ENCODE results near the gene RPL37.
"Not testable (repeated sequence)": the region's sequence is repeated elsewhere in the genome, so short reads cannot be mapped to it uniquely, and the experiment has no call there.

The RPL37 gene

GRCh38 chr5:40798012-40798800, 36.8 kb downstream of the RPL37 start, which contains the start of gene PRKAA1:
TSS of gene PRKAA1 (minus strand) at chr5:40798374. CDS start at chr5:40798189, 185 bp downstream.
- in situ Hi-C loops (cut with MboI; ENCODE audit: low sequenced_read_pairs): no loop called here

- in situ Hi-C loops (cut with MboI; ENCODE audit: low sequenced_read_pairs): no loop called here
These were observed 37.6 kb downstream of the RPL37 start for GRCh38 chr5:40797273-40798011.

- in situ Hi-C loops (cut with MboI; ENCODE audit: low sequenced_read_pairs): no loop called here
These were observed 38.5 kb downstream of the RPL37 start for GRCh38 chr5:40796487-40796889.

GRCh38 chr5:40794877-40795276, 40.1 kb downstream of the RPL37 start:
- in situ Hi-C loops (cut with MboI; ENCODE audit: low sequenced_read_pairs): not testable (repeated sequence)

- in situ Hi-C loops (cut with MboI; ENCODE audit: low sequenced_read_pairs): not testable (repeated sequence)
These were observed 40.7 kb downstream of the RPL37 start for GRCh38 chr5:40794340-40794739.

GRCh38 chr5:40792691-40793090, 42.3 kb downstream of the RPL37 start:
- in situ Hi-C loops (cut with MboI; ENCODE audit: low sequenced_read_pairs): not testable (repeated sequence)

- in situ Hi-C loops (cut with MboI; ENCODE audit: low sequenced_read_pairs): no loop called here
These were observed 43.3 kb downstream of the RPL37 start for GRCh38 chr5:40791715-40792139.

GRCh38 chr5:40790947-40791593, 44.0 kb downstream of the RPL37 start:
- in situ Hi-C loops (cut with MboI; ENCODE audit: low sequenced_read_pairs): no loop called here

- in situ Hi-C loops (cut with MboI; ENCODE audit: low sequenced_read_pairs): not testable (repeated sequence)
These were observed 46.1 kb downstream of the RPL37 start for GRCh38 chr5:40788941-40789340.

GRCh38 chr5:40787986-40788385, 47.0 kb downstream of the RPL37 start:
- in situ Hi-C loops (cut with MboI; ENCODE audit: low sequenced_read_pairs): no loop called here

GRCh38 chr5:40786664-40787063, 48.4 kb downstream of the RPL37 start:
- in situ Hi-C loops (cut with MboI; ENCODE audit: low sequenced_read_pairs): not testable (repeated sequence)

- in situ Hi-C loops (cut with MboI; ENCODE audit: low sequenced_read_pairs): no loop called here
These were observed 50.1 kb downstream of the RPL37 start for GRCh38 chr5:40784916-40785315.

- in situ Hi-C loops (cut with MboI; ENCODE audit: low sequenced_read_pairs): no loop called here
These were observed 50.9 kb downstream of the RPL37 start for GRCh38 chr5:40784027-40784653.

GRCh38 chr5:40781843-40782409, 53.1 kb downstream of the RPL37 start:
- in situ Hi-C loops (cut with MboI; ENCODE audit: low sequenced_read_pairs): no loop called here

- in situ Hi-C loops (cut with MboI; ENCODE audit: low sequenced_read_pairs): no loop called here
These were observed 54.2 kb downstream of the RPL37 start for GRCh38 chr5:40780858-40781257.

- in situ Hi-C loops (cut with MboI; ENCODE audit: low sequenced_read_pairs): no loop called here
These were observed 54.8 kb downstream of the RPL37 start for GRCh38 chr5:40780199-40780598.

- in situ Hi-C loops (cut with MboI; ENCODE audit: low sequenced_read_pairs): no loop called here
These were observed 55.5 kb downstream of the RPL37 start for GRCh38 chr5:40779561-40779960.

GRCh38 chr5:40778133-40778532, 56.9 kb downstream of the RPL37 start:
- in situ Hi-C loops (cut with MboI; ENCODE audit: low sequenced_read_pairs): no loop called here

- in situ Hi-C loops (cut with MboI; ENCODE audit: low sequenced_read_pairs): no loop called here
These were observed 58.4 kb downstream of the RPL37 start for GRCh38 chr5:40776658-40776977.

- in situ Hi-C loops (cut with MboI; ENCODE audit: low sequenced_read_pairs): no loop called here
These were observed 59.0 kb downstream of the RPL37 start for GRCh38 chr5:40775846-40776657.
